A549 (cell line): Measurements from ENCODE around the gene NR3C1. TPM values are rescaled to one million over a fixed set of nuclear protein-coding genes. Genes with fewer than 3 reads are reported as not detected.

Source experiments
- ATAC-seq, 2 experiments: fragments of 200-7000 bp in 1 of 2; fragments of >200 bp in 1 of 2; cut with Nextera tagmentation in 1 of 2; cut with Tn5 transposase in 1 of 2; 3 replicates each; pipeline versions ENCODE4 v1.8.0 to v1.9.1; 2018 to 2020; ENCODE audit warnings: mild to moderate bottlenecking in 1 of 2, moderate library complexity in 1 of 2
- CTCF ChIA-PET: fragments of 300-600 bp; sonication (Branson Sonifier 250); formaldehyde crosslinking; extraction: SDS; loops from one replicate; lab custom pipeline; 2021; ENCODE audit warnings: antibody characterized with exemption, inconsistent platforms; lab: Yijun Ruan, JAX
- POLR2A ChIA-PET: fragments of 350-600 bp; formaldehyde crosslinking; extraction: SDS; loops from one replicate; lab custom pipeline; 2021; ENCODE audit warnings: antibody characterized with exemption, inconsistent platforms; lab: Yijun Ruan, JAX
- DNase-seq, 2 experiments: peaks; one replicate each; pipeline versions ENCODE4 v3.0.0 to v3.0.0-alpha.2; 2011 to 2016; ENCODE audit warnings: low read depth in 1 of 2, low spot score in 1 of 2
- FAIRE-seq: peaks from 2 replicates; lab custom pipeline; 2011; peaks lifted over from hg19 to GRCh38; lab: Jason Lieb, UNC
- H3K27ac ChIP-seq, 2 experiments: fragments of >200 bp; sonication (Bioruptor Twin); formaldehyde crosslinking; 3 replicates each; pipeline ENCODE4 v1.5.1; 2016 to 2017
- H3K4me1 ChIP-seq: fragments of >200 bp; sonication (Bioruptor Twin); formaldehyde crosslinking; 3 replicates; pipeline ENCODE4 v1.6.1; 2016
- H3K4me2 ChIP-seq: fragments of >200 bp; sonication (Bioruptor Twin); formaldehyde crosslinking; 3 replicates; pipeline ENCODE4 v1.6.1; 2016
- H3K4me3 ChIP-seq: fragments of >200 bp; sonication (Bioruptor Twin); formaldehyde crosslinking; 3 replicates; pipeline ENCODE4 v1.5.1; 2016
- H3K9me3 ChIP-seq: fragments of >200 bp; sonication (Bioruptor Twin); formaldehyde crosslinking; 3 replicates; pipeline ENCODE4 v1.6.1; 2016
- CEBPB ChIP-seq, 2 experiments: fragments of >200 bp in 1 of 2; sonication (Bioruptor Twin) in 1 of 2; formaldehyde crosslinking in 1 of 2; IDR thresholded peaks; 2 replicates each; pipeline ENCODE4 v1.6.1; 2012 to 2016
- CHD2 ChIP-seq: fragments of 150-350 bp; IDR thresholded peaks from 2 replicates; pipeline ENCODE4 v1.6.1; 2014; ENCODE audit warnings: low read length; ENCODE audit not compliant: partially characterized antibody
- FOSB ChIP-seq: fragments of 250-450 bp; sonication (Bioruptor Pico); IDR thresholded peaks from 2 replicates; pipeline ENCODE4 v1.5.0; 2020; ENCODE audit warnings: mild to moderate bottlenecking, moderate library complexity
- FOSL2 ChIP-seq, 2 experiments: fragments of 450-650 bp in 1 of 2; fragments of >200 bp in 1 of 2; sonication (Bioruptor Twin) in 1 of 2; formaldehyde crosslinking; IDR thresholded peaks; 2 replicates each; pipeline versions ENCODE4 v1.5.0 to v1.6.1; 2016 to 2020; ENCODE audit warnings: mild to moderate bottlenecking in 1 of 2, moderate library complexity in 1 of 2
- FOXS1 ChIP-seq: fragments of 250-450 bp; sonication (Bioruptor Pico); IDR thresholded peaks from 2 replicates; pipeline ENCODE4 v1.5.0; 2020; ENCODE audit warnings: mild to moderate bottlenecking, moderate library complexity
- GATA3 ChIP-seq: IDR thresholded peaks from 2 replicates; pipeline ENCODE4 v1.6.1; 2012; ENCODE audit warnings: borderline replicate concordance
- HMGXB4 ChIP-seq: fragments of 250-450 bp; sonication (Bioruptor Pico); IDR thresholded peaks from 2 replicates; pipeline ENCODE4 v1.5.0; 2021; ENCODE audit warnings: mild to moderate bottlenecking, moderate library complexity, borderline replicate concordance
- HOXA7 ChIP-seq: fragments of 250-450 bp; sonication (Bioruptor Pico); IDR thresholded peaks from 2 replicates; pipeline ENCODE4 v1.5.0; 2020; ENCODE audit warnings: mild to moderate bottlenecking, moderate library complexity
- JUNB ChIP-seq: fragments of >200 bp; sonication (Bioruptor Twin); formaldehyde crosslinking; IDR thresholded peaks from 2 replicates; pipeline ENCODE4 v1.6.1; 2016
- MAX ChIP-seq: IDR thresholded peaks from 2 replicates; pipeline ENCODE4 v1.6.1; 2012
- NFE2L2 ChIP-seq: fragments of 150-350 bp; conservative IDR thresholded peaks from 2 replicates; pipeline ENCODE4 v1.6.1; 2014; ENCODE audit warnings: low read length
- NR3C1 ChIP-seq: fragments of >200 bp; sonication (Bioruptor Twin); formaldehyde crosslinking; IDR thresholded peaks from 3 replicates; pipeline ENCODE4 v1.6.1; 2017
- PBX3 ChIP-seq: IDR thresholded peaks from 2 replicates; pipeline ENCODE4 v1.6.1; 2012
- RCOR1 ChIP-seq: fragments of 150-350 bp; IDR thresholded peaks from 2 replicates; pipeline ENCODE4 v1.6.1; 2014; ENCODE audit warnings: antibody characterized with exemption, low read length, low read depth
- RFX5 ChIP-seq: fragments of 450-650 bp; IDR thresholded peaks from 2 replicates; pipeline ENCODE4 v1.7.1; 2014; ENCODE audit warnings: antibody characterized with exemption, mild to moderate bottlenecking, moderate library complexity
- TP53 ChIP-seq: fragments of 250-450 bp; sonication (Bioruptor Pico); IDR thresholded peaks from 2 replicates; pipeline ENCODE4 v1.5.0; 2021; ENCODE audit warnings: mild to moderate bottlenecking, moderate library complexity
- USF2 ChIP-seq: fragments of 450-650 bp; IDR thresholded peaks from 2 replicates; pipeline ENCODE4 v1.6.1; 2014; ENCODE audit warnings: antibody characterized with exemption
- WGBS: methylation state at CpG from one replicate; pipeline ENCODE4 v1.1.6; 2017; ENCODE audit errors: missing lambda C conversion rate; 5-methylcytosine and 5-hydroxymethylcytosine counted together
- polyA plus RNA-seq, 4 experiments: library from polyadenylated mRNA; depleted of rRNA in 3 of 4; stranded (reverse); fragments of >200 nt; fragmentation: RNase III in 1 of 4; extraction: RNeasy Plus Mini Kit Qiagen cat#74134 plus additional on column Dnase treatment in 1 of 4; gene quantifications; 2 replicates in 3 of 4; 3 replicates in 1 of 4; pipeline ENCODE4 v1.2.3, GENCODE V29; 2011 to 2017

Gene NR3C1
- polyA plus RNA-seq, 2 of the 4 experiments (the other 2 are of a cell fraction): 46.5 to 73.0 TPM

- H3K4me2 ChIP-seq: peak overlapping the region; percentile 88
- ATAC-seq (peak; percentile 3 to 12; a peak in 3 of 6 replicates), FAIRE-seq (no peak), DNase-seq (peak in 1 of 2 experiments; percentile 61)
- ChIA-PET CTCF (interaction anchor here (0.6 to 3.2 kb wide), 25 partner anchors 8 to 568 kb away, joined by 3 to 26 read pairs (median 3); no protein-coding TSS in a partner anchor), POLR2A (interaction anchor here (0.7 to 3.0 kb wide), 6 partner anchors 105 to 281 kb away, joined by 3 to 33 read pairs (median 7); no protein-coding TSS in a partner anchor)
- no peaks in the 10 kb centered on the region for H3K4me1 ChIP-seq
- WGBS: 3% methylated on average over 42 of the region's 80 CpGs
- TF ChIP-seq NFE2L2: no peak
- TF ChIP-seq TP53: 0 out of 2 replicates have a peak, but pooled peaks have one; percentile 42
- TF ChIP-seq CEBPB (IDR thresholded peaks at IDR 0.05): 0 out of 4 replicates have a peak, but pooled peaks of 1 of the 2 experiments have one; percentile 2
- no peak for TF ChIP-seq HMGXB4 (CRISPR knock-in tag)
- TF ChIP-seq RCOR1: no peak
- no peaks in the 10 kb centered on the region for H3K9me3 ChIP-seq
- H3K27ac ChIP-seq: peak overlapping the region; percentile 96 to 99
- H3K4me3 ChIP-seq: peak overlapping the region; percentile 86
Observed at GRCh38 chr5:143402553-143403333, 743 bp downstream of the NR3C1 start.

- peak overlapping the region; percentile 86 for H3K4me3 ChIP-seq
- TF ChIP-seq GATA3 (peak; percentile 86), CHD2 (no peak), HOXA7 (CRISPR knock-in tag) (no peak), FOSL2 (IDR thresholded peaks at IDR 0.05) (no peak), FOSL2 (CRISPR knock-in tag; IDR thresholded peaks at IDR 0.05) (no peak), NR3C1 (no peak), RFX5 (no peak), FOSB (CRISPR knock-in tag) (peak; percentile 74; the same call in 1 of the 2 replicates), JUNB (no peak), MAX (0 out of 2 replicates have a peak, but pooled peaks have one; percentile 10), FOXS1 (CRISPR knock-in tag) (no peak)
- H3K4me2 ChIP-seq: peak overlapping the region; percentile 88
- H3K27ac ChIP-seq: peak overlapping the region; percentile 96 to 99
- ChIA-PET CTCF (interaction anchor here (1.8 to 3.2 kb wide), 3 partner anchors 399 to 566 kb away, joined by 5 to 15 read pairs (median 11); no protein-coding TSS in a partner anchor), POLR2A (no interaction called here)
- FAIRE-seq (no peak), DNase-seq (peak in 1 of 2 experiments; percentile 70), ATAC-seq (no peak)
- no peaks in the 10 kb centered on the region for H3K9me3 ChIP-seq
- no peaks in the 10 kb centered on the region for H3K4me1 ChIP-seq
- 1% methylated on average over 20 of the region's 20 CpGs for WGBS
Observed at GRCh38 chr5:143402017-143402552, 1.4 kb downstream of the NR3C1 start.

- ChIA-PET POLR2A (interaction anchor here (0.5 to 1.5 kb wide), 3 partner anchors 15 to 194 kb away, joined by 3 to 9 read pairs (median 3); no protein-coding TSS in a partner anchor), CTCF (interaction anchor here (0.8 to 2.4 kb wide), 7 partner anchors 11 to 566 kb away, joined by 3 to 15 read pairs (median 3); no protein-coding TSS in a partner anchor)
- Histone ChIP-seq H3K4me2 (peak overlapping the region; percentile 88), H3K9me3 (no peaks in the 10 kb centered on the region), H3K4me3 (peak overlapping the region; percentile 86), H3K4me1 (no peaks in the 10 kb centered on the region), H3K27ac (peak overlapping the region; percentile 96 to 99)
- TF ChIP-seq USF2 (no peak), PBX3 (no peak)
- no peak for DNase-seq
- FAIRE-seq: no peak
- 2% methylated on average over 10 of the region's 10 CpGs for WGBS
- no peak for ATAC-seq
Observed at GRCh38 chr5:143401227-143402016, 2.1 kb downstream of the NR3C1 start.
